Activated effector memory CD4-positive, alpha-beta T cell treated with anti-CD3 and anti-CD28 coated beads, Interleukin-2, amount 50 U/mL, for 16 hours (primary cell): Measurements from ENCODE around the gene GLYATL1.

ENCODE experiments used
- DNase-seq: peaks from one replicate; pipeline ENCODE4 v3.0.0-alpha.2; 2020

The GLYATL1 gene

DNA sequence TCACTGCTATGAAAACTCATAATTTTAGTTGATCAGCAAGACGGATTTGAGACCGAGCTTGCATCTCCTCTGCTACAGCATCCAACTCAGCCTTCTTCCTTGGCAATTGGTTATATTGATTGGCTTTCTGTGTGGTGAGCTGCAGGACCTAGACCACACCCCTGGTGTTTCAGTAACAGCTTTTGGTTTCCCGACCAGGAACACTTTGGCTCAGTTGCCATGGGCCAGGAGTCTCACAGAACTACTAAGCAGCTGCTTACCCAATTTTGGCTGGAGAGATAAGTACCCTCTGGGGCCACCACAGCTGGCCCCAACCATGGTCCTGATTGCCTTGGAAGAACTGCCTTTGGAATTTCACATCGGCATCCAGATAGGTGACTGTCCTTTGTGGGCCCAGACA lies at the start of gene GLYATL1:
TSS of gene GLYATL1 (plus strand) at position 212 of the 400 bp plus-strand sequence. CDS start 7,600 bp downstream, outside the sequence.
- no peak for DNase-seq

- DNase-seq = no peak
Measured at GRCh38 chr11:58893899-58894298, 45.4 kb upstream of the GLYATL1 start.

- no peak for DNase-seq
Measured at GRCh38 chr11:58898106-58898505, 41.2 kb upstream of the GLYATL1 start.

- no peak for DNase-seq
Measured at GRCh38 chr11:58900479-58901420, 38.5 kb upstream of the GLYATL1 start.

DNA sequence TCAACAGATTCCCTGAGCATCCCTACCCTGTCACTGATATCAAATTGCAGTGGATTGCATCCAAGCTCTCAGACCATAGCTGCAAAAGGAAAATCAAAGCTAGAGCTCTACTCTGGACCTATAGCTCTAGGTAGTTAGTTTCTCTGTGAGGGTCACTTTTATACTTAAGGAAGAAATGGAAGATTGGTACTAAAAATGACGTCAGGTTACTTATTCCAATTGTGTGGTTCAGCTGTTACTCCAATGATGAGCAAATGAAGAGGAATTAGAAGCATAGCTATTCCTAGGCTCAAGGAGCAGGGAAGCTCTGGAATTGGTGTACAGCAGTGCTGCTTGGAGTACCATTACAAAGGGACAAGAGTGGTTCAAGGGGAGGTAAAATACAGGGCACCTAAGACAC lies 36.4 kb upstream of the GLYATL1 start:
- no peak for DNase-seq

DNA sequence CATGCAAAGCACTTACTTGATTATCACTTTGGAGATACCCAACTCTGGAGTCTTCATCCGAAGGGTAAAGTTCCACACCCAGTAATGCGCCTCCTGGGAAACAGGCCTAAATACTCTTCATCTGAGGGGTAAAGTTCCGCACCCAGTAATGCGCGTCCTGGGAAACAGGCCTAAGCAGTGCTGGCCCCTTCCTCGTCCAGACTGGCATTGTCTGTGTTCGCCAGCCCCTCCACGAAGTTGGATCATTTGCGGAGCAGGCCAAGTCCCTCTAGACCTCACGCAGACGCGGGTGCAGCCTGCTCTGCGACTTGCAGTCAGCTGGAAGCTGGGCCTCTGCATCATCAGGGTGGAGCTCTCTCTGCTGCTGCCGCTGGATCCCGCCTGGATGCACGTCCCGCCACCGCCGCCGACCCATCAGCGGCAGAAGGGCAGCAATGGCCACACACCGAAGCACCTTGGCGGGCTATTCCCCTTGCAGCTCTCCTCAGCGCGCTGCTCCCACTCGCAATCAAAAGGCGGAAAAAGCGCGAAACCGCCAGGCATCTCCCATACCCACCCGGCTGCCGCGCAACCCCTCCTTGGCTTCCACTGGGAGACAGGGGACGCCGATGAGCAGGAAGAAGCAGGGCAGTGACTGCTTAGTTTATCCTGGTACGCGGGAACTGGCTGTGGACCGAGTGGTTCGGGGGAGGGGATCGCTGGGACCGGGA lies 34.1 kb upstream of the GLYATL1 start:
- DNase-seq = no peak

GRCh38 chr11:58905721-58906547 lies 33.4 kb upstream of the GLYATL1 start:
- DNase-seq = no peak

GRCh38 chr11:58907780-58908179 lies 31.5 kb upstream of the GLYATL1 start:
- no peak for DNase-seq

GRCh38 chr11:58912124-58912523 lies 27.2 kb upstream of the GLYATL1 start:
- no peak for DNase-seq

DNA sequence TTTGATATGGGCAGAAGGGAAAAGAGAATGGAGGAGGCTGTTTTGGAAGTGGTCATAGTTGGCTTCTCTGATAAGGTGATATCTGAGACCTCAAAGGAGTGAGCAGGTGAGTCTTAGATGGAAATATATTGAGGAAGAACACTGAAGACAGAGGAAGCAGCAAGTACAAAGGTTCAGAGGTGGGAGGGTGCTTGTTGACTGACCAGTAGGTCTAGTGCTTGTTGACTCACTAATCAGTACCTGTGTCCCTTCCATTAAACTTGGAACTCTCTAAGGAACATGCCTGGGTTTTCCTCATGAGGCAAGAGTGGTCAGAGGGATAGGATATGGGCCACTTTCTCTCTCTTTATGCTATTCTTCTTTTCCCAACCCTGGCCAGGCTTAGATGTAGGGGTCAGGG lies 25.6 kb upstream of the GLYATL1 start:
- no peak for DNase-seq

DNA sequence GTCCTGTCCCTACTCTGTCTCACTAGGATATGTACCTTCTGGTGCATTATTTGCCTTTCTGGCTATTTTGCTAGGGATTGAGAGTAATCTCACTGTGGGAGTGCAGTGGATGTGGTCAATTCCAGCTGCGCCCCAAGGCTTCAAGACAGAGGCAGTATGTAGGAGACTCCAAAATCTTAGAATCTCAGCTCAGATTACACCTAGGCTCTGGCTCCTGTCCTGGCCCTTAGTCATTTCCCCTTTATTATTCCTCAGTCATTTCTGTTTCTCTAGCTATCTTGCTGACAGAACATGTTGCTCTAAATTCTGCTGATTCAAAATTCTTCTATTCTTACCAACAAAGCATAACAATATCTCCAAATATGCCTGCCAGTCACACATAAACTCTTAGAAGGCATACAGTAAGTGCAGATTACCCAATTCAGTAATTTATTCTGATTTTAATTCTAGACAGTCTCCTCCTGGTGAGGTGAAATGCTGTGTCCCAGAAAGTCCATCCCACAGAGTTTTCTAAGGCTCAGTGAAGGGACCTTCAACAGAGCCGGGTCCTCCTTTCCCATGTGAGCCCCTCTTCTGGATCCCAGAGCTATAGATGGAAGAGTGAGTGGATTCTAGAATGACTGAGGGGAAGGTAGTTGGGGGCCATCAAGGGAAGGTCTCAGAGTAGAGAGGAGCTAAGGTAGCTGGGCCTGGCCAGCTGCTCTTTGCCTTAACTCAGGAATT lies 24.3 kb upstream of the GLYATL1 start:
- DNase-seq = no peak

GRCh38 chr11:58916637-58917036 lies 22.7 kb upstream of the GLYATL1 start:
- no peak for DNase-seq

- DNase-seq = no peak
Measured at GRCh38 chr11:58917159-58917783, 22.0 kb upstream of the GLYATL1 start.

DNA sequence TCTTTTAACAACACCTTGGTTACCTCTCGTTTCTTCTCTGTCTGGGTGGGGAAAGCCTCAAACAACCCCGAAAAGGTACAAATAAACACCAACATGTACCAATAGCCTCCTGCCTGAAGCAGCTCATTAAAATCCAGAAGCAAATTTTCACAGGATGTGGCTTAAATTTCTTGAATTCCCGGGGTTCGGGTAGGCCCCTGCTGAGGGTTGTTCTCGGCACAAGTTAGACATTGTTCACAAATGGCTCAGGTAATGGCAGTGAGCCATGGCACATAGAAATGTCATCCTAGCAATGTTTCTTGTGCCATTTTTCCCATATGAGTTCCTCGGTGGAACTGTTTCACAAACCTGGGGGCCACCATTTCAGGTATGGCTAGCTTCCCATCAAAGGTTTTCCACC lies 19.7 kb upstream of the GLYATL1 start:
- no peak for DNase-seq

- DNase-seq = no peak
Measured at GRCh38 chr11:58919980-58920379, 19.3 kb upstream of the GLYATL1 start.

- no peak for DNase-seq
Measured at GRCh38 chr11:58921778-58922390, 17.4 kb upstream of the GLYATL1 start.

DNA sequence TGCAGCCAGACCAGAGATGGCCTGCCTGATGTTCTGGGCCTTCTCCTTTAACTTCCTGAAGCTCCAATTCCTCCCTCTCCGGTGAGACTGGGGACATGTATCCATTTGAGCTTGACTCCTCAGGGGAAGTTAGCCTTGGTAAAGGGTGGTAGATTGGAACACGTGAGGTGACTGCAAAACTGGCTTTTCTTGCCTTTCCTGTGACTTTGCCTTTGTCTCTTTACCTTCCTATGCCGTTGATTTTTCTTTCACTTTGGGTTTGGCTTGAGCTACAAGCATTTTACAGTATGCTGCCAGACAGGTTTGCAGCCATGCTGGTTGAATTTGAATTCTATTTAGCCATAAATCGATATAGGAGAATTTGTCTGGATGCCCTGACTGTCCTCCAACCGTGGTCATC lies 16.8 kb upstream of the GLYATL1 start:
- DNase-seq = no peak

GRCh38 chr11:58923300-58923788 lies 15.9 kb upstream of the GLYATL1 start:
- DNase-seq = no peak

DNA sequence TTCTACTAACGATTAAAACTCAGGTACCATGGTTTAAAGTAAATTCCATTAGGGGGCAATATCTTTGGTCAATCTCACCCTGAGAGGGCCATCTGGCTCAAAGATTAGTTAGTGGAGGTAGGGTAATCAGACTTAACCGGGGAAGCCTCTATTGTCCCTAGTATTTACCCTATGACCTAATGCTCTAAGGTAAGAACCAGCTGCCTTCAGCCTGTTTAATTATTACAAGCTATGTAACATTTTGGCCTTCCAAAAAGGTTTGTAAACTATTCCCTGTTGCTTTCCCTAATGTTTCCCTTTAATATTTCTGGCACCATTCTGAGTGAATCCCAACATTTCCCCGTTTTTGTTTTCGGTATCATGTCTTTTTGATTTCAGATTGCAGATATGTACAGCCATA lies 15.1 kb upstream of the GLYATL1 start:
- no peak for DNase-seq

- DNase-seq = no peak
Measured at GRCh38 chr11:58926251-58926650, 13.0 kb upstream of the GLYATL1 start.

GRCh38 chr11:58926695-58927094 lies 12.6 kb upstream of the GLYATL1 start:
- DNase-seq = no peak
